MM.1S (cell line): ENCODE data around the gene PHETA2.

Source experiments
- EZH2 ChIP-seq: fragments of 300-600 bp; sonication (generic); optimal IDR thresholded peaks from 2 replicates; pipeline ENCODE3; 2017; ENCODE audit warnings: low read depth, mild to moderate bottlenecking, antibody characterized with exemption, low read length, mixed read lengths
- EZH2phosphoT487 ChIP-seq: fragments of 300-600 bp; sonication (generic); IDR thresholded peaks from 2 replicates; pipeline ENCODE4 v1.6.1; 2018; ENCODE audit warnings: antibody characterized with exemption, low read length
- TF ChIP-seq, protein P1 (sequence below): fragments of 300-600 bp; sonication (generic); IDR thresholded peaks from 2 replicates; pipeline ENCODE4 v1.5.1; 2016; ENCODE audit warnings: antibody characterized with exemption, low read length, mixed read lengths

DNA sequence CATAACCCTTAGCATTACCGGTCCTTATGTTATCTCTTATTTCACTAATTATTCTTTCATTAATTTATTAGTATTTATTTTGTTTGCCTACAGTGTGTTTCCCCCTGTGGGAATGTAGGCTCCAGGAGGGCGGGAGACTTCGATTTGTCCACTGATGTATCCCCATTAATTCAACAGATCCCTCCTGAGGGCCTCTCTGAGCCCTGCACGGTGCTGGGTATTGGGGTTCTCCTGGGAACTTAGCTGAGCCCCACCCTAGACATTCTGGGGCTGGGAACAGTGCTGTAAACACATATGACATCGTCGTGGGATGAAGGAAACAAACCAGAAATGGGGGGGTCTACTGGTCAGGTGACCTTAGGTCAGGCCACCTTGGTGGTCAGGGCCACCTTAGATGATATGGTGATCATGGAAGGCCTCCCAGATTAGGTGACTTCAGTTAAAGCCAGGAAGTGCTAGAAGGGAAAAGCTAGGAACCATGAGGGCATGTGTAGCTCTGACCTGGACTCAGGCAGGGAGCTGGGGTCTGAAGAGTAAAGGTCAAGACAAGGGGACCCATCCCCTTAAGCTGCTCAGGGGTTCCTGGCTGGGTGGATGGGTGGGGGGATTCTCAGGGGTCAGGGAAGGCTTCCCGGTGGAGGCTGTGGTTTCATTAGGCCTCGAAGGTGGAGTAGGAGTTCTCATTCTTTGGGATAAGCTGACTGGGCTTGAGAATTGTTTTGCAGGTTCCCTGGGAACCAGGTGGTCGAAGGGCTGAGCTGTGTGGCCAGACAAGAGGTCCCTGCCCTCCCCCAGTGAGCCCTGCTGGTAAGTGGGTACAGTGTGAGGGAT is 1.0 kb downstream of the PHETA2 start:
- TF ChIP-seq, protein P1, sequence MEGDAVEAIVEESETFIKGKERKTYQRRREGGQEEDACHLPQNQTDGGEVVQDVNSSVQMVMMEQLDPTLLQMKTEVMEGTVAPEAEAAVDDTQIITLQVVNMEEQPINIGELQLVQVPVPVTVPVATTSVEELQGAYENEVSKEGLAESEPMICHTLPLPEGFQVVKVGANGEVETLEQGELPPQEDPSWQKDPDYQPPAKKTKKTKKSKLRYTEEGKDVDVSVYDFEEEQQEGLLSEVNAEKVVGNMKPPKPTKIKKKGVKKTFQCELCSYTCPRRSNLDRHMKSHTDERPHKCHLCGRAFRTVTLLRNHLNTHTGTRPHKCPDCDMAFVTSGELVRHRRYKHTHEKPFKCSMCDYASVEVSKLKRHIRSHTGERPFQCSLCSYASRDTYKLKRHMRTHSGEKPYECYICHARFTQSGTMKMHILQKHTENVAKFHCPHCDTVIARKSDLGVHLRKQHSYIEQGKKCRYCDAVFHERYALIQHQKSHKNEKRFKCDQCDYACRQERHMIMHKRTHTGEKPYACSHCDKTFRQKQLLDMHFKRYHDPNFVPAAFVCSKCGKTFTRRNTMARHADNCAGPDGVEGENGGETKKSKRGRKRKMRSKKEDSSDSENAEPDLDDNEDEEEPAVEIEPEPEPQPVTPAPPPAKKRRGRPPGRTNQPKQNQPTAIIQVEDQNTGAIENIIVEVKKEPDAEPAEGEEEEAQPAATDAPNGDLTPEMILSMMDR, result no peak
- no peak for TF ChIP-seq EZH2phosphoT487
- no peak for TF ChIP-seq EZH2
